K562 (cell line): ENCODE results near the gene NRF1. TPM values are rescaled to one million over a fixed set of nuclear protein-coding genes. Genes with fewer than 3 reads are reported as not detected.
A peak's percentile ranks its signal among the peaks of the same experiment; 100 is the strongest.

Source experiments
- ARID2 ChIP-seq: fragments of 450-650 bp; IDR thresholded peaks from 2 replicates; pipeline ENCODE4 v1.6.1; 2017; ENCODE audit warnings: antibody characterized with exemption, mild to moderate bottlenecking
- BHLHE40 ChIP-seq: IDR thresholded peaks from 2 replicates; pipeline ENCODE4 v1.6.1; 2011; ENCODE audit warnings: low read length, improper control_type of control experiment
- CBX5 ChIP-seq: IDR thresholded peaks from 2 replicates; pipeline ENCODE4 v1.6.1; 2014; ENCODE audit warnings: low read depth, borderline replicate concordance
- CCNT2 ChIP-seq: IDR thresholded peaks from 2 replicates; pipeline ENCODE4 v1.6.1; 2011; ENCODE audit warnings: borderline replicate concordance, low read depth, mild to moderate bottlenecking, moderate library complexity, mixed read lengths, low read length; ENCODE audit not compliant: insufficient read length; ENCODE audit errors: extremely low read depth
- CEBPB ChIP-seq: fragments of 450-650 bp; IDR thresholded peaks from 2 replicates; pipeline ENCODE4 v1.6.1; 2016; ENCODE audit warnings: missing genetic modification characterization, missing compliant biosample characterization
- CREB1 ChIP-seq, 2 experiments: sonication (generic) in 1 of 2; formaldehyde crosslinking in 1 of 2; IDR thresholded peaks; 2 replicates each; pipeline versions ENCODE4 v1.6.1 to v1.8.0; 2012 to 2022; ENCODE audit warnings: inconsistent platforms in 1 of 2, mild to moderate bottlenecking in 1 of 2, missing genetic modification reagents in 1 of 2, moderate library complexity in 1 of 2
- CREBBP ChIP-seq: IDR thresholded peaks from one replicate; pipeline ENCODE4 v1.6.1; 2012; ENCODE audit warnings: low read depth, mild to moderate bottlenecking, control low read depth, inconsistent platforms, low read length
- FOXJ2 ChIP-seq: fragments of 200-800 bp; sonication (Bioruptor generic); IDR thresholded peaks from 2 replicates; pipeline ENCODE4 v1.6.1; 2016; ENCODE audit warnings: missing genetic modification characterization, missing compliant biosample characterization
- KLF13 ChIP-seq: fragments of 450-650 bp; IDR thresholded peaks from 2 replicates; pipeline ENCODE4 v1.6.1; 2016; ENCODE audit warnings: missing genetic modification characterization, low read depth, mild to moderate bottlenecking, missing compliant biosample characterization, moderate library complexity, borderline replicate concordance
- MAZ ChIP-seq, 2 experiments: fragments of 450-650 bp in 1 of 2; sonication (generic) in 1 of 2; formaldehyde crosslinking; IDR thresholded peaks in 1 of 2; conservative IDR thresholded peaks in 1 of 2; 2 replicates each; pipeline versions ENCODE4 v1.4.0 to v1.5.0; 2020; ENCODE audit warnings: mild to moderate bottlenecking in 1 of 2, missing genetic modification reagents in 1 of 2
- MTA1 ChIP-seq: fragments of 450-650 bp; IDR thresholded peaks from 2 replicates; pipeline ENCODE4 v1.6.1; 2017; ENCODE audit warnings: borderline replicate concordance
- NCOA1 ChIP-seq: fragments of 450-650 bp; IDR thresholded peaks from 2 replicates; pipeline ENCODE4 v1.6.1; 2016; ENCODE audit warnings: low read depth
- POLR3A ChIP-seq: IDR thresholded peaks from 2 replicates; pipeline ENCODE4 v1.6.1; 2011; ENCODE audit warnings: borderline replicate concordance, mild to moderate bottlenecking, moderate library complexity; ENCODE audit not compliant: insufficient read length, insufficient read depth; ENCODE audit errors: extremely low read depth
- RBBP5 ChIP-seq: fragments of 200-600 bp; sonication (generic); IDR thresholded peaks from 2 replicates; pipeline ENCODE4 v1.6.1; 2012; ENCODE audit warnings: borderline replicate concordance, mild to moderate bottlenecking, low read length, control low read depth, inconsistent platforms; ENCODE audit not compliant: insufficient read depth, poor library complexity, severe bottlenecking
- RBFOX2 ChIP-seq: fragments of 200-400 bp; formaldehyde crosslinking; IDR thresholded peaks from 2 replicates; pipeline ENCODE4 v1.6.1; 2017; ENCODE audit warnings: low read depth, mild to moderate bottlenecking, low read length, moderate library complexity
- RBM14 ChIP-seq: fragments of 200-400 bp; formaldehyde crosslinking; IDR thresholded peaks from 2 replicates; pipeline ENCODE4 v1.6.1; 2018; ENCODE audit warnings: low read depth, mild to moderate bottlenecking, low read length, moderate library complexity, borderline replicate concordance; ENCODE audit not compliant: insufficient read depth
- RBM22 ChIP-seq: fragments of 200-400 bp; formaldehyde crosslinking; IDR thresholded peaks from 2 replicates; pipeline ENCODE4 v1.6.1; 2018; ENCODE audit warnings: low read length, low read depth; ENCODE audit not compliant: poor library complexity, severe bottlenecking
- STAT5B ChIP-seq: fragments of 250-450 bp; sonication (Bioruptor Pico); IDR thresholded peaks from 2 replicates; pipeline ENCODE4 v1.8.0; 2021; ENCODE audit warnings: mild to moderate bottlenecking, inconsistent platforms
- TBL1XR1 ChIP-seq, 2 experiments: IDR thresholded peaks; 2 replicates each; pipeline ENCODE4 v1.6.1; 2012; ENCODE audit warnings: improper control_type of control experiment in 2 of 2, low read length in 2 of 2, mild to moderate bottlenecking in 1 of 2
- ZC3H11A ChIP-seq: IDR thresholded peaks from 2 replicates; pipeline ENCODE4 v1.6.1; 2012; ENCODE audit warnings: low read depth, low read length, improper control_type of control experiment
- ZNF764 ChIP-seq: fragments of 250-450 bp; sonication (Bioruptor Pico); IDR thresholded peaks from 2 replicates; pipeline ENCODE4 v1.4.0; 2020; ENCODE audit warnings: low read depth, mild to moderate bottlenecking, moderate library complexity
- polyA plus RNA-seq, 8 experiments: library from polyadenylated mRNA; depleted of rRNA in 4 of 8; stranded (reverse) in 5 of 8; unstranded in 3 of 8; fragments of >200 nt; fragmentation: Nextera tagmentation in 2 of 8; fragmentation: Illumina TruSeq in 1 of 8; extraction: Ambion mirVana in 2 of 8; extraction: Trizol in 1 of 8; gene quantifications; 2 replicates each; pipeline versions ENCODE4 v1.2.1 to v1.2.3, GENCODE V29; 2011 to 2014; ENCODE audit warnings: inconsistent platforms in 1 of 8, missing spikeins in 1 of 8
- total RNA-seq, 7 experiments: library from RNA; depleted of rRNA in 6 of 7; stranded (reverse); fragments of >200 nt in 6 of 7; fragmentation: Illumina TruSeq in 2 of 7; extraction: Trizol in 2 of 7; gene quantifications; 2 replicates each; pipeline versions ENCODE4 v1.2.1 to v1.2.3, GENCODE V29; 2011 to 2021; ENCODE audit warnings: low replicate concordance in 1 of 7
- TF ChIP-seq, protein P1 (sequence below), 2 experiments: fragments of 200-800 bp in 1 of 2; sonication (Bioruptor generic) in 1 of 2; sonication (generic) in 1 of 2; formaldehyde crosslinking in 1 of 2; IDR thresholded peaks in 1 of 2; conservative IDR thresholded peaks in 1 of 2; 2 replicates each; pipeline versions ENCODE4 v1.5.0 to v1.6.1; 2016 to 2020; ENCODE audit warnings: missing compliant biosample characterization in 1 of 2, missing genetic modification characterization in 1 of 2, missing genetic modification reagents in 1 of 2
- TF ChIP-seq, protein P2 (sequence below): fragments of 200-800 bp; sonication (Bioruptor generic); IDR thresholded peaks from 2 replicates; pipeline ENCODE4 v1.6.1; 2017; ENCODE audit warnings: missing genetic modification characterization, missing compliant biosample characterization

NRF1 gene
- total and polyA plus RNA-seq, 9 of the 15 experiments (the other 6 are each of a cell fraction or from before 2014, with no cell fraction given), result 8.6 to 28.8 (median 20.3) TPM

DNA sequence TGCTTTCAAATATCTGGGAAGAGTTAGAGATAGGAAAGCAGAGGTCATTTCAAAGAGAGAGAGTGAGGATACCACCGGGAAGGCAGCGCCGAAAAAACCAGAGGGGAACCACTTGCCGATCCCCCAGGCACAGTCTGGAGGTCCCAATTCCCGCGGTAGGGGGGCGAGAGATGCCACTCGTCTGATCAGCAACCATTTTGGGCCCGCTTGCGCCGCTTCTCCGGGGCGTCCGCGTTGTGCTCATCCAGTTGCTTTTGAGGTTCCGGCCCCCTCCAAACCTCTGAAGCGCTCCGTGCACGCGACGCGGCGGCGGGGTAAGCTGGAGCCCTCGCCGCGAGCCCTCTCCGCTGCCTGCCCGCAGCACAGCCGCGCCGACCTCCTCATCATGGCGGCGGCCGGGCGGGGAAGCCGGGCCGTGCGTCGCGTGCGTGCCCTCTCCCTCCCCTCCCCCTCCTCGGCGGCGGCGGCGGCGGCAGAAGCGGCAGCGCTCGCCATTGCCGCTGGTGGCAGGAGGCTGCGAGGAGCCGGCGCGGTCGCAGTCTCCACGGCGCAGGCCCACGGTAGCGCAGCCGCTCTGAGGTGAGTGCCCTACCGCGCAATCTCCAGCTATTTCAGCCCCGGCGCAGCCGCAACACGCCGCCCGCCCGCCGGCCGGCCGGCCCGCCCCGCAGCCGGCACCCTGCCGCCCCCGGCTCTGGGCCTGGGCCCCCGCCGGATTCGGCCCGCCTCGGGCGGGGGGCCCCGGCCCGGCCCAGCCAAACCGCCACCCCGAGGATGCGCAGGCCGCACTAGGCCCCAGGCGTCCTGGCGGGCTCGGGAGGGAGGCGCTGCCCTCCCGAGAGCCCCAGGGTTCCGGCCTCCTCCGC is at the start of gene NRF1 (continued):
- TF ChIP-seq, protein P1, sequence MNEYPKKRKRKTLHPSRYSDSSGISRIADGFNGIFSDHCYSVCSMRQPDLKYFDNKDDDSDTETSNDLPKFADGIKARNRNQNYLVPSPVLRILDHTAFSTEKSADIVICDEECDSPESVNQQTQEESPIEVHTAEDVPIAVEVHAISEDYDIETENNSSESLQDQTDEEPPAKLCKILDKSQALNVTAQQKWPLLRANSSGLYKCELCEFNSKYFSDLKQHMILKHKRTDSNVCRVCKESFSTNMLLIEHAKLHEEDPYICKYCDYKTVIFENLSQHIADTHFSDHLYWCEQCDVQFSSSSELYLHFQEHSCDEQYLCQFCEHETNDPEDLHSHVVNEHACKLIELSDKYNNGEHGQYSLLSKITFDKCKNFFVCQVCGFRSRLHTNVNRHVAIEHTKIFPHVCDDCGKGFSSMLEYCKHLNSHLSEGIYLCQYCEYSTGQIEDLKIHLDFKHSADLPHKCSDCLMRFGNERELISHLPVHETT (CRISPR knock-in tag; conservative IDR thresholded peaks at IDR 0.05 in 1 of 2, IDR thresholded peaks at IDR 0.05 in 1 of 2), result peak in 1 of 2 experiments; percentile 95; a peak in 2 of 4 replicates
- TF ChIP-seq TBL1XR1 (IDR thresholded peaks at IDR 0.05; ENCODE audit: low read length in 2 of 2), result peak in 1 of 2 experiments; percentile 24; a peak in 1 of 4 replicates
- peak; percentile 1; the same call in 1 of the 2 replicates for TF ChIP-seq ARID2
- TF ChIP-seq CREBBP, result no peak
- no peak for TF ChIP-seq POLR3A
- TF ChIP-seq CBX5, result peak; percentile 55; the same call in 1 of the 2 replicates
- TF ChIP-seq FOXJ2 (tag), result peak; percentile 59; the same call in 1 of the 2 replicates
- TF ChIP-seq KLF13, result peak; percentile 66; the same call in 1 of the 2 replicates
- TF ChIP-seq RBM22, result peak; percentile 72
- TF ChIP-seq RBBP5, result peak; percentile 95
- TF ChIP-seq NCOA1, result no peak
- TF ChIP-seq CREB1 (IDR thresholded peaks at IDR 0.05), result peak; percentile 83
- peak; percentile 87 for TF ChIP-seq CREB1 (CRISPR knock-in tag; IDR thresholded peaks at IDR 0.05)
- no peak for TF ChIP-seq ZNF764 (CRISPR knock-in tag)
- peak; percentile 95 for TF ChIP-seq BHLHE40
- TF ChIP-seq ZC3H11A, result 0 out of 2 replicates have a peak, but pooled peaks have one; percentile 25
- TF ChIP-seq CCNT2, result peak; percentile 92
- TF ChIP-seq MTA1, result no peak
- TF ChIP-seq, protein P2, sequence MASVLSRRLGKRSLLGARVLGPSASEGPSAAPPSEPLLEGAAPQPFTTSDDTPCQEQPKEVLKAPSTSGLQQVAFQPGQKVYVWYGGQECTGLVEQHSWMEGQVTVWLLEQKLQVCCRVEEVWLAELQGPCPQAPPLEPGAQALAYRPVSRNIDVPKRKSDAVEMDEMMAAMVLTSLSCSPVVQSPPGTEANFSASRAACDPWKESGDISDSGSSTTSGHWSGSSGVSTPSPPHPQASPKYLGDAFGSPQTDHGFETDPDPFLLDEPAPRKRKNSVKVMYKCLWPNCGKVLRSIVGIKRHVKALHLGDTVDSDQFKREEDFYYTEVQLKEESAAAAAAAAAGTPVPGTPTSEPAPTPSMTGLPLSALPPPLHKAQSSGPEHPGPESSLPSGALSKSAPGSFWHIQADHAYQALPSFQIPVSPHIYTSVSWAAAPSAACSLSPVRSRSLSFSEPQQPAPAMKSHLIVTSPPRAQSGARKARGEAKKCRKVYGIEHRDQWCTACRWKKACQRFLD, result peak; percentile 88; the same call in 1 of the 2 replicates
- no peak for TF ChIP-seq CEBPB (tag)
- no peak for TF ChIP-seq RBM14
- TF ChIP-seq RBFOX2, result peak; percentile 98
- TF ChIP-seq MAZ (CRISPR knock-in tag; conservative IDR thresholded peaks at IDR 0.05 in 1 of 2, IDR thresholded peaks at IDR 0.05 in 1 of 2), result peak; percentile 86 to 95
- TF ChIP-seq STAT5B (CRISPR knock-in tag), result no peak
